ENCODE data around the gene APOA1. TPM values are rescaled to one million over a fixed set of nuclear protein-coding genes. Genes with fewer than 3 reads are reported as not detected.

Gene APOA1
- polyA plus RNA-seq, 1 donor: 4,188 TPM

GRCh38 chr11:116874251-116874650 is 36.8 kb upstream of the APOA1 start:
- peaks cover 22% of the 10 kb centered on the region for H3K4me1 ChIP-seq (ENCODE audit: control insufficient read depth, insufficient read depth, low read length)
- no CpG with 5 or more reads among the region's 2 CpGs for WGBS (ENCODE audit: insufficient coverage, low lambda C conversion rate)
- no peaks in the 10 kb centered on the region for H3K9me3 ChIP-seq (ENCODE audit: control insufficient read depth, low read depth, low read length)
- H3K36me3 ChIP-seq (ENCODE audit: control insufficient read depth, insufficient read depth, low read length): peaks cover 52% of the 10 kb centered on the region
- H3K27ac ChIP-seq (ENCODE audit: low read length): peak overlapping the region; percentile 73
- H3K4me3 ChIP-seq (ENCODE audit: low read length): no peak overlapping the region
- no peaks in the 10 kb centered on the region for H3K27me3 ChIP-seq (ENCODE audit: control insufficient read depth, insufficient read depth, low read length)
- peak; percentile 35 to 55 for DNase-seq

GRCh38 chr11:116873381-116873780 is 36.0 kb upstream of the APOA1 start:
- Histone ChIP-seq H3K27ac (ENCODE audit: low read length) (peak overlapping the region; percentile 73), H3K36me3 (ENCODE audit: control insufficient read depth, insufficient read depth, low read length) (peaks cover 60% of the 10 kb centered on the region), H3K4me1 (ENCODE audit: control insufficient read depth, insufficient read depth, low read length) (peaks cover 22% of the 10 kb centered on the region), H3K4me3 (ENCODE audit: low read length) (no peak overlapping the region), H3K9me3 (ENCODE audit: control insufficient read depth, low read depth, low read length) (no peaks in the 10 kb centered on the region), H3K27me3 (ENCODE audit: control insufficient read depth, insufficient read depth, low read length) (no peaks in the 10 kb centered on the region)
- DNase-seq: no peak
- WGBS (ENCODE audit: insufficient coverage, low lambda C conversion rate): no CpG with 5 or more reads among the region's 11 CpGs

GRCh38 chr11:116871248-116871647 is 33.8 kb upstream of the APOA1 start:
- peaks cover 26% of the 10 kb centered on the region for H3K4me1 ChIP-seq (ENCODE audit: control insufficient read depth, insufficient read depth, low read length)
- no peaks in the 10 kb centered on the region for H3K27me3 ChIP-seq (ENCODE audit: control insufficient read depth, insufficient read depth, low read length)
- H3K4me3 ChIP-seq (ENCODE audit: low read length): no peak overlapping the region
- 78% methylated on average over 2 of the region's 3 CpGs for WGBS (ENCODE audit: insufficient coverage, low lambda C conversion rate)
- no peak overlapping the region for H3K27ac ChIP-seq (ENCODE audit: low read length)
- peaks cover 75% of the 10 kb centered on the region for H3K36me3 ChIP-seq (ENCODE audit: control insufficient read depth, insufficient read depth, low read length)
- no peaks in the 10 kb centered on the region for H3K9me3 ChIP-seq (ENCODE audit: control insufficient read depth, low read depth, low read length)
- DNase-seq: no peak

- DNase-seq: no peak
- no peak overlapping the region for H3K27ac ChIP-seq (ENCODE audit: low read length)
- H3K36me3 ChIP-seq (ENCODE audit: control insufficient read depth, insufficient read depth, low read length): peaks cover 70% of the 10 kb centered on the region
- WGBS (ENCODE audit: insufficient coverage, low lambda C conversion rate): no CpG with 5 or more reads among the region's 3 CpGs
- H3K4me3 ChIP-seq (ENCODE audit: low read length): no peak overlapping the region
- H3K9me3 ChIP-seq (ENCODE audit: control insufficient read depth, low read depth, low read length): no peaks in the 10 kb centered on the region
- peaks cover 32% of the 10 kb centered on the region for H3K4me1 ChIP-seq (ENCODE audit: control insufficient read depth, insufficient read depth, low read length)
- no peaks in the 10 kb centered on the region for H3K27me3 ChIP-seq (ENCODE audit: control insufficient read depth, insufficient read depth, low read length)
Observed at GRCh38 chr11:116870054-116870453, 32.6 kb upstream of the APOA1 start.

GRCh38 chr11:116869610-116870009 is 32.2 kb upstream of the APOA1 start:
- Histone ChIP-seq H3K4me1 (ENCODE audit: control insufficient read depth, insufficient read depth, low read length) (peaks cover 28% of the 10 kb centered on the region), H3K27ac (ENCODE audit: low read length) (no peak overlapping the region), H3K4me3 (ENCODE audit: low read length) (no peak overlapping the region), H3K36me3 (ENCODE audit: control insufficient read depth, insufficient read depth, low read length) (peaks cover 70% of the 10 kb centered on the region), H3K9me3 (ENCODE audit: control insufficient read depth, low read depth, low read length) (no peaks in the 10 kb centered on the region), H3K27me3 (ENCODE audit: control insufficient read depth, insufficient read depth, low read length) (no peaks in the 10 kb centered on the region)
- no CpG with 5 or more reads among the region's 4 CpGs for WGBS (ENCODE audit: insufficient coverage, low lambda C conversion rate)
- no peak for DNase-seq

- Histone ChIP-seq H3K4me1 (ENCODE audit: control insufficient read depth, insufficient read depth, low read length) (peaks cover 14% of the 10 kb centered on the region), H3K27ac (ENCODE audit: low read length) (peak overlapping the region; percentile 74), H3K36me3 (ENCODE audit: control insufficient read depth, insufficient read depth, low read length) (peaks cover 71% of the 10 kb centered on the region), H3K9me3 (ENCODE audit: control insufficient read depth, low read depth, low read length) (no peaks in the 10 kb centered on the region), H3K4me3 (ENCODE audit: low read length) (no peak overlapping the region), H3K27me3 (ENCODE audit: control insufficient read depth, insufficient read depth, low read length) (no peaks in the 10 kb centered on the region)
- WGBS (ENCODE audit: insufficient coverage, low lambda C conversion rate): 92% methylated on average over 2 of the region's 3 CpGs
- DNase-seq: no peak
Observed at GRCh38 chr11:116868066-116868465, 30.6 kb upstream of the APOA1 start.

- peaks cover 12% of the 10 kb centered on the region for H3K4me1 ChIP-seq (ENCODE audit: control insufficient read depth, insufficient read depth, low read length)
- peak overlapping the region; percentile 74 for H3K27ac ChIP-seq (ENCODE audit: low read length)
- H3K27me3 ChIP-seq (ENCODE audit: control insufficient read depth, insufficient read depth, low read length): no peaks in the 10 kb centered on the region
- H3K36me3 ChIP-seq (ENCODE audit: control insufficient read depth, insufficient read depth, low read length): peaks cover 73% of the 10 kb centered on the region
- WGBS (ENCODE audit: insufficient coverage, low lambda C conversion rate): no CpG with 5 or more reads among the region's 11 CpGs
- H3K4me3 ChIP-seq (ENCODE audit: low read length): no peak overlapping the region
- no peaks in the 10 kb centered on the region for H3K9me3 ChIP-seq (ENCODE audit: control insufficient read depth, low read depth, low read length)
- no peak for DNase-seq
Observed at GRCh38 chr11:116867619-116868018, 30.2 kb upstream of the APOA1 start.

- H3K36me3 ChIP-seq (ENCODE audit: control insufficient read depth, insufficient read depth, low read length): peaks cover 75% of the 10 kb centered on the region
Observed at GRCh38 chr11:116866804-116867455, 29.5 kb upstream of the APOA1 start.

GRCh38 chr11:116865696-116866095 is 28.3 kb upstream of the APOA1 start:
- Histone ChIP-seq H3K27ac (ENCODE audit: low read length) (peak overlapping the region; percentile 74), H3K36me3 (ENCODE audit: control insufficient read depth, insufficient read depth, low read length) (peaks cover 78% of the 10 kb centered on the region)
- no CpG with 5 or more reads among the region's 1 CpG for WGBS (ENCODE audit: insufficient coverage, low lambda C conversion rate)

More at GRCh38 chr11:116866804-116867455, 29.5 kb upstream of the APOA1 start:
- peaks cover 12% of the 10 kb centered on the region for H3K4me1 ChIP-seq (ENCODE audit: control insufficient read depth, insufficient read depth, low read length)
- H3K9me3 ChIP-seq (ENCODE audit: control insufficient read depth, low read depth, low read length): no peaks in the 10 kb centered on the region
- peak; percentile 60 to 69 for DNase-seq
- H3K27me3 ChIP-seq (ENCODE audit: control insufficient read depth, insufficient read depth, low read length): no peaks in the 10 kb centered on the region
- 100% methylated on average over 1 of the region's 6 CpGs for WGBS (ENCODE audit: insufficient coverage, low lambda C conversion rate)
- H3K27ac ChIP-seq (ENCODE audit: low read length): peak overlapping the region; percentile 74
- H3K4me3 ChIP-seq (ENCODE audit: low read length): no peak overlapping the region

GRCh38 chr11:116864531-116864930 is 27.1 kb upstream of the APOA1 start:
- H3K27ac ChIP-seq (ENCODE audit: low read length): peak overlapping the region; percentile 74
- H3K4me1 ChIP-seq (ENCODE audit: control insufficient read depth, insufficient read depth, low read length): peaks cover 12% of the 10 kb centered on the region
- H3K4me3 ChIP-seq (ENCODE audit: low read length): peak overlapping the region; percentile 13
- H3K36me3 ChIP-seq (ENCODE audit: control insufficient read depth, insufficient read depth, low read length): peaks cover 79% of the 10 kb centered on the region
- DNase-seq: peak; percentile 71 to 74
- no peaks in the 10 kb centered on the region for H3K9me3 ChIP-seq (ENCODE audit: control insufficient read depth, low read depth, low read length)
- WGBS (ENCODE audit: insufficient coverage, low lambda C conversion rate): 80% methylated on average over 1 of the region's 5 CpGs
- H3K27me3 ChIP-seq (ENCODE audit: control insufficient read depth, insufficient read depth, low read length): no peaks in the 10 kb centered on the region

More at GRCh38 chr11:116865696-116866095, 28.3 kb upstream of the APOA1 start:
- H3K27me3 ChIP-seq (ENCODE audit: control insufficient read depth, insufficient read depth, low read length): no peaks in the 10 kb centered on the region
- H3K4me1 ChIP-seq (ENCODE audit: control insufficient read depth, insufficient read depth, low read length): peaks cover 12% of the 10 kb centered on the region
- H3K9me3 ChIP-seq (ENCODE audit: control insufficient read depth, low read depth, low read length): no peaks in the 10 kb centered on the region
- H3K4me3 ChIP-seq (ENCODE audit: low read length): no peak overlapping the region
- DNase-seq: no peak

- no CpG with 5 or more reads among the region's 3 CpGs for WGBS (ENCODE audit: insufficient coverage, low lambda C conversion rate)
- no peak overlapping the region for H3K27ac ChIP-seq (ENCODE audit: low read length)
- no peak overlapping the region for H3K4me3 ChIP-seq (ENCODE audit: low read length)
- H3K36me3 ChIP-seq (ENCODE audit: control insufficient read depth, insufficient read depth, low read length): peaks cover 82% of the 10 kb centered on the region
- no peak for DNase-seq
- peaks cover 12% of the 10 kb centered on the region for H3K4me1 ChIP-seq (ENCODE audit: control insufficient read depth, insufficient read depth, low read length)
- H3K27me3 ChIP-seq (ENCODE audit: control insufficient read depth, insufficient read depth, low read length): no peaks in the 10 kb centered on the region
- H3K9me3 ChIP-seq (ENCODE audit: control insufficient read depth, low read depth, low read length): no peaks in the 10 kb centered on the region
Observed at GRCh38 chr11:116862951-116863350, 25.5 kb upstream of the APOA1 start.

Data from large intestine (tissue), 3 donors.